Mesothelial cell of epicardium (in vitro differentiated cells): ENCODE measurements around the gene PRTN3. TPM values are rescaled to one million over a fixed set of nuclear protein-coding genes. Genes with fewer than 3 reads are reported as not detected.

Experiments
- DNase-seq, 2 experiments: peaks; one replicate each; pipeline ENCODE4 v3.0.0; 2021; ENCODE audit warnings: low spot score in 2 of 2; ENCODE audit not compliant: unreplicated experiment in 2 of 2
- H3K27ac Mint-ChIP-seq: 2 replicates; pipeline ENCODE4 v1.8.0; 2021; ENCODE audit warnings: mixed read lengths
- H3K27me3 Mint-ChIP-seq: 2 replicates; pipeline ENCODE4 v1.8.0; 2021; ENCODE audit warnings: low read depth, mixed read lengths
- H3K36me3 Mint-ChIP-seq: 2 replicates; pipeline ENCODE4 v1.8.0; 2021; ENCODE audit warnings: mixed read lengths
- H3K4me1 Mint-ChIP-seq: 2 replicates; pipeline ENCODE4 v1.8.0; 2021; ENCODE audit warnings: mixed read lengths
- H3K4me3 Mint-ChIP-seq: 2 replicates; pipeline ENCODE4 v1.8.0; 2021; ENCODE audit warnings: mild to moderate bottlenecking, moderate library complexity, mixed read lengths
- H3K9me3 Mint-ChIP-seq: 2 replicates; pipeline ENCODE4 v1.8.0; 2021; ENCODE audit warnings: mixed read lengths
- total RNA-seq: library from RNA; stranded (reverse); gene quantifications from 3 replicates; pipeline ENCODE4 v1.2.1, GENCODE V29; 2021
- TF ChIP-seq, protein P1 (sequence below): fragments of 200-600 bp; sonication (generic); IDR thresholded peaks from one replicate; pipeline ENCODE4 v1.5.0; 2021; ENCODE audit warnings: antibody characterized with exemption; ENCODE audit not compliant: unreplicated experiment

PRTN3 gene
- total RNA-seq, 1 donor from 2014 or later: not detected

DNA sequence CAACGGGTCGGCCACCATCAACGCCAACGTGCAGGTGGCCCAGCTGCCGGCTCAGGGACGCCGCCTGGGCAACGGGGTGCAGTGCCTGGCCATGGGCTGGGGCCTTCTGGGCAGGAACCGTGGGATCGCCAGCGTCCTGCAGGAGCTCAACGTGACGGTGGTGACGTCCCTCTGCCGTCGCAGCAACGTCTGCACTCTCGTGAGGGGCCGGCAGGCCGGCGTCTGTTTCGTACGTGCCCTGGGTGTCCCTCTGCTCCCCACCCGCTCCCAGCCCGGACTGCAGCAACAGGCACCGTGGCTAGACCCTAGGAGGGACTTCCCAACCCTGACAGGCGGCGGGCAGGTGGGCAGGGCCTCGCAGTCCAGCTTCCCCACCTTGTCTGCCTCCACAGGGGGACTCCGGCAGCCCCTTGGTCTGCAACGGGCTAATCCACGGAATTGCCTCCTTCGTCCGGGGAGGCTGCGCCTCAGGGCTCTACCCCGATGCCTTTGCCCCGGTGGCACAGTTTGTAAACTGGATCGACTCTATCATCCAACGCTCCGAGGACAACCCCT, 14.8 kb downstream of the PRTN3 start:
- Mint-ChIP-seq H3K9me3 (no peaks in the 10 kb centered on the region), H3K4me3 (no peak overlapping the region), H3K27ac (no peak overlapping the region), H3K36me3 (no peaks in the 10 kb centered on the region), H3K4me1 (no peaks in the 10 kb centered on the region), H3K27me3 (peaks cover 14% of the 10 kb centered on the region)
- DNase-seq: no peak
- TF ChIP-seq, protein P1, sequence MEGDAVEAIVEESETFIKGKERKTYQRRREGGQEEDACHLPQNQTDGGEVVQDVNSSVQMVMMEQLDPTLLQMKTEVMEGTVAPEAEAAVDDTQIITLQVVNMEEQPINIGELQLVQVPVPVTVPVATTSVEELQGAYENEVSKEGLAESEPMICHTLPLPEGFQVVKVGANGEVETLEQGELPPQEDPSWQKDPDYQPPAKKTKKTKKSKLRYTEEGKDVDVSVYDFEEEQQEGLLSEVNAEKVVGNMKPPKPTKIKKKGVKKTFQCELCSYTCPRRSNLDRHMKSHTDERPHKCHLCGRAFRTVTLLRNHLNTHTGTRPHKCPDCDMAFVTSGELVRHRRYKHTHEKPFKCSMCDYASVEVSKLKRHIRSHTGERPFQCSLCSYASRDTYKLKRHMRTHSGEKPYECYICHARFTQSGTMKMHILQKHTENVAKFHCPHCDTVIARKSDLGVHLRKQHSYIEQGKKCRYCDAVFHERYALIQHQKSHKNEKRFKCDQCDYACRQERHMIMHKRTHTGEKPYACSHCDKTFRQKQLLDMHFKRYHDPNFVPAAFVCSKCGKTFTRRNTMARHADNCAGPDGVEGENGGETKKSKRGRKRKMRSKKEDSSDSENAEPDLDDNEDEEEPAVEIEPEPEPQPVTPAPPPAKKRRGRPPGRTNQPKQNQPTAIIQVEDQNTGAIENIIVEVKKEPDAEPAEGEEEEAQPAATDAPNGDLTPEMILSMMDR: no peak

DNA sequence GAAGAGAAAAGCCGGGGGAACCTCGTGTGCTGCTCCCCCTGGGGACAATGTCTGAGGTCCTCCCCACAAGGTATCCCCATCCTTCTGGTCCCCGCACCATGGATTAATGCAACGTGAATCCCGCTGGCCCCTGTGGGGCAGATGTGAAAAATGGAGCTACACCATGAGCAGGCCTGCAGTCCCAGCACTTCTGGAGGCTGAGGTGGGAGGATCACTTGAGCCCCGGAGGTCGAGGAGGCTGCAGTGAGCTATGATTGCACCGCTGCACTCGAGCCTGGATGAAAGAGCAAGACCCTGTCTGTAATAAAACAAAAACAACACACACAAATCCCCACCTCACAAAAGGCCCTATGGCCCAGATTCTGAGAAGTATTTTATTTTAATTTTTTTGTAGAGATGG, 17.5 kb downstream of the PRTN3 start:
- DNase-seq: no peak
- Mint-ChIP-seq H3K27ac (no peak overlapping the region), H3K9me3 (no peaks in the 10 kb centered on the region), H3K36me3 (no peaks in the 10 kb centered on the region), H3K4me1 (no peaks in the 10 kb centered on the region), H3K4me3 (no peak overlapping the region), H3K27me3 (peaks cover 28% of the 10 kb centered on the region)
- TF ChIP-seq, protein P1: no peak

DNA sequence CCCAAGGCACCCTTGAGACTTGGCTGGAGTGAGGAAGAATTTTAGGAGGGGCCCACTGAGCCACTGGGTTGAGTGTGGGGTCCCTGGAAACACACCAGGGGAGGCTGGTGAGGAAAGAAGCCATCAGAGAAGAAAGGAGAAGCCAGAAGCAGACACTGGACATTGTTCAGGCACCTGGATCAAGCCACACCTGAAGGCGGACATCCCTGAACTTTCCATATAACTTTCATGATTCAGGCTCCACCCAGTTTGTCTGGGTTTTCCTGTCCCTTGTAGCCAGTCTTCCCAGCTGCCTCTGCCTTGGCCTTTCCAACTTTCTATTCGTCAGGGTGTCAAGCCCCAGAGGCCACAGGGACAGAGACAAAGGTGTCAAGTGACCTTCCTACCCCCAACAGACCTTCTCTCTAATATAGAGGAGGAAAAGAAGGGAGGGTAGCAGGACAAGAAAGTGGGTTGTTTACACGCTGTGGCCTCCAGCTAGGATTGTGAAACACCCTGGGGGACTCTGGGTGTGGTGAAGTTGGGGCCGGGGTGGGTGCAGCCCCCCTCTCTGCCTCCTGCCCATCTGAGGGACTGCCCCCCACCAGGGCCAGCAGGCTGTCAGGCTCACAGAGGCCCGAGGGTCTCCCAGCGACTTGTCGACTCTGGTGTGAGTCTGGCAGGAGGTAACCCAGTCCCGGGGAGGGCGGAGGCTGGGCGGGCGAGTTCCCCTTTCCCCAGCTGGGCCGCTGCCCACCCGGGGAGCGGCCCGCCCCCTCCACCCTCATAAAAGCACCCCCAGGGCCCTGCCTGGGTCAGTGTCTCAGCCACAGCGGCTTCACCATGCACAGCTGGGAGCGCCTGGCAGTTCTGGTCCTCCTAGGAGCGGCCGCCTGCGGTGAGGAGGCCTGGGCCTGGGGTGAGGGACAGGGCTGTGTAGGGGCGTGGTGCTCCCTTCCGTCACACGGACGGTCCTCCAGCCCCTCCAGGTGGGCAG, 18.4 kb downstream of the PRTN3 start, which contains the start of gene CFD:
Gene CFD (plus strand): TSS at position 797 of the 976 bp plus-strand sequence. CDS start 26 bp downstream, at position 823.
- Mint-ChIP-seq H3K4me1 (no peaks in the 10 kb centered on the region), H3K27ac (no peak within 1 kb of the TSS), H3K36me3 (no peaks in the 10 kb centered on the region), H3K27me3 (peaks cover 31% of the 10 kb centered on the region), H3K4me3 (peak within 1 kb of the TSS; percentile 34), H3K9me3 (no peaks in the 10 kb centered on the region)
- DNase-seq: no peak
- TF ChIP-seq, protein P1: no peak

DNA sequence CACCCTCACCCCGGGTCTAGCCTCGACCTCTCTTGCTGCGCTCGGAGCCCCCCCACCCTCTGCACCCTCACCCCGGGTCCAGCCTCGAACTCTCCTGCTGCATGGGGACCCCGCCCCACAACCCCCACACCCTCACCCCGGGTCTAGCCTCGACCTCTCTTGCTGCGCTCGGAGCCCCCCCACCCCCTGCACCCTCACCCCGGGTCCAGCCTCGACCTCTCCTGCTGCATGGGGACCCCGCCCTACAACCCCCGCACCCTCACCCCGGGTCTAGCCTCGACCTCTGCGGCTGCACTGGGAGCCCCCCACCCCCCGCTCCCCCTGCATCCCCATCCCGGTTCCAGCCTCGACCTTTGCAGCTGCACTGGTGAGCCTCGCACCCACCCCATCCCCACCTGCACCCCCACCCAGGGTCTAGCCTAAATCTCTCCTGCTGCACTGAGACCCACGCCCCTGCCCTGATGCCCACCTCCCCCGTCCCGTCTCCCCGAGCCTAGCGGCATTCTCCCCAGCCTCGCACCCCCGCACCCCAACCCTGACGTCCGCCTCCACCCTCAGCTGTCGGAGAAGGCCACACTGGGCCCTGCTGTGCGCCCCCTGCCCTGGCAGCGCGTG, 20.4 kb downstream of the PRTN3 start:
- Mint-ChIP-seq H3K4me1 (no peaks in the 10 kb centered on the region), H3K36me3 (peaks cover 5% of the 10 kb centered on the region), H3K27ac (no peak overlapping the region), H3K27me3 (peaks cover 31% of the 10 kb centered on the region), H3K9me3 (no peaks in the 10 kb centered on the region), H3K4me3 (no peak overlapping the region)
- TF ChIP-seq, protein P1: no peak
- DNase-seq: no peak

DNA sequence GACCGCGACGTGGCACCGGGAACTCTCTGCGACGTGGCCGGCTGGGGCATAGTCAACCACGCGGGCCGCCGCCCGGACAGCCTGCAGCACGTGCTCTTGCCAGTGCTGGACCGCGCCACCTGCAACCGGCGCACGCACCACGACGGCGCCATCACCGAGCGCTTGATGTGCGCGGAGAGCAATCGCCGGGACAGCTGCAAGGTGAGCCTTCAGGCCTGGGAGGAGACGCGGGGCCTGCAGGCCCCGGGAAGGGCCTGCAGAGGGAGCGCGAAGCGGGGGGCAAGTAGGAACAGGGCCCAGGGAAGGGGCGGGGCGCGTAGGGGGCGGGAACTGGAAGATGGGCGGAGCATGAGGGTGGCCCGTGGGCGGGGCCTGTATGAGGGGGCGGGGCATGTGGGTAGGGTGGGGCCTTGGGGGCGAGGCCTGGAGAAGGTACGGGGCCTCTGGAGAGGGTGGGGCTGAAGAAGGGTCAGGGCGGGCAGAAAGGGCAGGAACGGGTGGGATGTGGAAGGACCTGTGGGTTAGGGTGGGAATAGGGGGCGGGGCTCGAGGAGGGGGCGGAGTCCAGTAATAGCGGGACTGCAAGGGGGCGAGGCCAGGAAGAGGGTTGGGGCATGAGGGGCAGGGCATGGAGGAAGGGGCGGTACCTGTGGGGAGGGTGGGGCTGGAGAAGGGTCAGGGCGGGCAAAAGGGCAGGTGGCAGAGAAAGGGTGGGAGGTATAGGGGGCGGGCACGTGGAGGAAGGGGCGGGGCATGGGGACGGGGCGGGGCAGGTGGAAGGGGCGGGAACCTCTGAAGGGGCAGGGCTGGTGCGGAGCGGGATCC, 21.2 kb downstream of the PRTN3 start:
- TF ChIP-seq, protein P1: no peak
- H3K27ac Mint-ChIP-seq: no peak overlapping the region
- no peaks in the 10 kb centered on the region for H3K4me1 Mint-ChIP-seq
- no peak overlapping the region for H3K4me3 Mint-ChIP-seq
- DNase-seq: no peak
- H3K9me3 Mint-ChIP-seq: no peaks in the 10 kb centered on the region
- H3K27me3 Mint-ChIP-seq: peaks cover 31% of the 10 kb centered on the region
- peaks cover 5% of the 10 kb centered on the region for H3K36me3 Mint-ChIP-seq
